Right kidney (tissue), 1 donor: ENCODE data around the gene APBA1.

ENCODE experiments used
- DNase-seq: peaks from one replicate; pipeline ENCODE4 v3.0.0-alpha.2; 2016

APBA1 gene

GRCh38 chr9:69526699-69527098 is 145.5 kb downstream of the APBA1 start:
- no peak for DNase-seq

- no peak for DNase-seq
These were observed 152.5 kb downstream of the APBA1 start for GRCh38 chr9:69519470-69520240.

GRCh38 chr9:69516353-69517322 is 155.5 kb downstream of the APBA1 start:
- DNase-seq = no peak

- DNase-seq = no peak
These were observed 156.4 kb downstream of the APBA1 start for GRCh38 chr9:69515810-69516209.

GRCh38 chr9:69513141-69513820 is 158.9 kb downstream of the APBA1 start:
- no peak for DNase-seq

GRCh38 chr9:69504058-69504457 is 168.1 kb downstream of the APBA1 start:
- DNase-seq = no peak

- no peak for DNase-seq
These were observed 169.4 kb downstream of the APBA1 start for GRCh38 chr9:69502671-69503301.

- DNase-seq = no peak
These were observed 171.3 kb downstream of the APBA1 start for GRCh38 chr9:69500896-69501295.

- DNase-seq = no peak
These were observed 172.2 kb downstream of the APBA1 start for GRCh38 chr9:69499959-69500358.

GRCh38 chr9:69499407-69499806 is 172.8 kb downstream of the APBA1 start:
- DNase-seq = no peak

- DNase-seq = no peak
These were observed 173.7 kb downstream of the APBA1 start for GRCh38 chr9:69498470-69498869.

- DNase-seq = no peak
These were observed 174.4 kb downstream of the APBA1 start for GRCh38 chr9:69497816-69498215.

- DNase-seq = no peak
These were observed 175.2 kb downstream of the APBA1 start for GRCh38 chr9:69496846-69497450.

- peak; percentile 39 for DNase-seq
These were observed 176.9 kb downstream of the APBA1 start for GRCh38 chr9:69495296-69495695.

GRCh38 chr9:69494763-69495162 is 177.4 kb downstream of the APBA1 start:
- no peak for DNase-seq

GRCh38 chr9:69494208-69494607 is 178.0 kb downstream of the APBA1 start:
- no peak for DNase-seq

GRCh38 chr9:69486498-69486897 is 185.7 kb downstream of the APBA1 start:
- no peak for DNase-seq

GRCh38 chr9:69485466-69485865 is 186.7 kb downstream of the APBA1 start:
- no peak for DNase-seq

GRCh38 chr9:69483886-69484422 is 188.2 kb downstream of the APBA1 start:
- DNase-seq = no peak

- no peak for DNase-seq
These were observed 195.4 kb downstream of the APBA1 start for GRCh38 chr9:69476797-69477196.

- DNase-seq = no peak
These were observed 196.2 kb downstream of the APBA1 start for GRCh38 chr9:69476016-69476415.

GRCh38 chr9:69474821-69475220 is 197.3 kb downstream of the APBA1 start:
- DNase-seq = no peak
